HuH-7.5 (cell line): ENCODE data around the gene MEGF11.

Experiments
- DNase-seq: peaks from one replicate; pipeline ENCODE4 v3.0.0; 2011; ENCODE audit warnings: low spot score

Gene MEGF11

GRCh38 chr15:66239514-66239913 is 14.0 kb downstream of the MEGF11 start:
- DNase-seq: no peak

DNA sequence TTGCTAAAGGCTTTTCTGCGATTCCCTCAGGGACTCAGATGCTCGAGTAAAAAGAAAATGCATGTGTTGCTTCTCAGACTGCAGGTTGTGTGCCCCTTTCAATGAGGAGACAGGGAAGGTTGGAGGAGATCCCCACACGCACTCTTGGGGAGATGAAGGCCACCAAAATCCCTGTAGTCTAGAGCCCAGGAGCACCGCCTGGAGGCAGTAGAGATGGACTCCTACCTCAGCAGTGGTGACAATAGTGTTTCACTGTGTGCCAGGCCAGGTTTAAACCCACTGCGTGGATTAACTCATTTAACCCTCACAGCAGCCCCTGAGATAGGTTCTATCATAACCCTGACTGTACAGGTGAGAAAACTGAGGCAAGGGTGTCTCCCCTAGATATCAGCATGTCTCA is 15.2 kb downstream of the MEGF11 start:
- no peak for DNase-seq

DNA sequence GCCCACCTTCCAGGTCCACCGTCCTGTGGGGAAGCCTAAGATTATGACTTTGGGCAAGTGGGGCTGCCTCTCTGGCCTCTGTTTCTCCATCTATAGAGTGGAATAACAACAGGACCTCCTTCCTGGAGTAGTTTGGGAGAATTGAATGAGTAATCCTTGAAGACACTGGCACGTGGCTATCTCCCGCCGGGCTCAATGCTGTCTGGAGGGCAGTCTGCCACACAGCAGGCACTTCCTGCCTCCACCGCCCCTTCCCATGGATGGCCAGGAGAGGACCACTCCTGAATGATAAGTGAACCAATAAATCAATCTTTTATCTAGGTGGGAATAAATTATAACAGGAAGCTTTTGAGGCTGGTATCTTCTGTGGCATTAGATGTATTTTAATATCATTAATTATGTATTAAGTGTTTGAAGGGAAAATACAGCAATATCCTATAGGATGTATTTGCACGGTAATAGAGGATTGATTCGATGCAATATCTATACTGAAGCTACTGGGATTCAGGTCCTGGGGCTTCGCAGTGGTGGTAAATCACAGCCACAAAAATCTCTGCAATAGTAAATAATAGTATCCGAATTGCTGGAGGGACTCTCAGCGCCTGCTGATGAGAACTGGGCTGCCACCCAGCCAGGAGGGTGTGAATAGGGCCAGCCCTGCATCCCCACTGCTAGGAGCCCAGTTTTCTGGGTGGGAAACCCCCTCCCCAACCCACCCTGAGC is 15.9 kb downstream of the MEGF11 start:
- no peak for DNase-seq

DNA sequence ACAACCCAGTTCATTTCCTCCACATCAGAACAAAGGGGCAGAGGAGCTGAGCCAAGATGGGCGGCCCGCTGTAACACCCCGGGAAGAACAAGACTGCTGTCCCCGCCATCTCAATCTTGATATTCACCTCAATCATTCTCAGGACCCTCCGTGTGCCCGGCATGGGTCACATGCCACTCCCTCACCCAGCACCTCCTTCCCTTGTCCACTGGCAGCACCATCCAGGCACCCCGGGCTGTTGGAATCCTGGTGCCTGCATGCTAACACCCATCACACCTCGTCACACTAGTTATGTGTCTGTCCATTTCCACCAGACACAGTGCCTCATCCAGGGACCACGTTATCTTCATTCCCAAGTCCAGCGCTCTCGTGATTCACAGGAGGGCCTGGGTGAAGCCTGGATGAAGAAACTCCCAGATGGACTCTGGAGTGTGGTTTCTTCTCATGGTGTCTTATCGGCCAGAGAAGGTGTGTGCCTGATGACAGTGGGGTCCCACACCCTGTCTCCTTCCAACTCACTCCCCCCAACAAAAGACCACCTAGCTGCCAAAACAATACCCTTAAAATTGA is 16.7 kb downstream of the MEGF11 start:
- no peak for DNase-seq

- DNase-seq: no peak
These were observed 17.7 kb downstream of the MEGF11 start for GRCh38 chr15:66235866-66236265.

DNA sequence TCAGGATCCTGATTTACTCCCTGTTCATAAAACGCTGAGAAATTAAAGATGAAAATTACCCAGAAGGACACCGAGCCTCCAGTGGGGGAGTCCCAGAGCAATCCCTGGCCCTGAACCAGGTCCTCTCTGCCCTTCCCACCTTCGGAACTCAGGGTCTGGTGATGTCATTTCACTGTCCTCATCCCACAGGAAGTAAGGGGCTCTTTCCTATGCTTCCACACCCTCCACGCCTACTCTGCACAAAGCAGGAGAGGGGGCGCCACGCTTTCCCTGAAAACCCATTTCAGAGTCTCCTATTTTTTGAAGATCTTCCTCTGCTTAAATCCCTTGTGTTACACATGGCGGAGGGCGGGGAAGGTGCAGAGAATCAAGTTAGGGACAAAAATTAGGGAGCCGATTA is 18.8 kb downstream of the MEGF11 start:
- DNase-seq: no peak

- DNase-seq: no peak
These were observed 19.8 kb downstream of the MEGF11 start for GRCh38 chr15:66233487-66234415.

- DNase-seq: no peak
These were observed 21.3 kb downstream of the MEGF11 start for GRCh38 chr15:66232267-66232625.

GRCh38 chr15:66231394-66232266 is 21.9 kb downstream of the MEGF11 start:
- no peak for DNase-seq

DNA sequence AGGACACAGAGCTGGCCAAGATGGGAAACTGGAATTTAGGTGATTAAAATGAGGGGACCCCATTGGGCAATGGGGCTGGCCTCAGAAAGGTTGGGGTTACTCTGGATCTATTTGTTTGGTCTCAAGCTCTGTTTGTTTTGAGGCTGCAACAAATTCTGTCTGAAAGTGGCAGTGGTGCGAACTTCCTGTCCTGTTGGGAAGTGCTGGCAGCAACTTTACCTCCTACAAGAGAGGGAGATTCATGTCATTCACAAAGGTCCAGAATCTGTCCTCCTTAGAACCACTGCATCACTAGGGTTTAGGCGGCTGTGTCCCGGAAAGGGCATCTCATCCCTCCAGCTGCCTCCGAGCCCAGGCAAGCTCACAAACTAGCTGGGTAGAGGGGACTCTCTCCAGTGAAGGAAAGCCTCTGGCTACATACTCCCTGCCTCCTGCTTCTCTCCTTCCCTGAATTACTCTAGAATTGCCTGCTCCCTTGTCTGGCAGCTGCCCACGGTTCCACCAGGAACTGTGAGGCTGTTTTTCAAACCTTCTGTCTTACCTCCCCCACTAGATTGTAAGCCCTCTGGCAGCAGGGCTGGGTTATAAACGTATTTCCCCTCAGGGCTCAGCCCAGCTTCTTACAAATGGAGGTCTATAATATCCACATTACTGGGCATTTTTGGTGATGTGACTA is 23.6 kb downstream of the MEGF11 start:
- DNase-seq: no peak

GRCh38 chr15:66228807-66229735 is 24.5 kb downstream of the MEGF11 start:
- no peak for DNase-seq

- no peak for DNase-seq
These were observed 26.8 kb downstream of the MEGF11 start for GRCh38 chr15:66226736-66227135.

DNA sequence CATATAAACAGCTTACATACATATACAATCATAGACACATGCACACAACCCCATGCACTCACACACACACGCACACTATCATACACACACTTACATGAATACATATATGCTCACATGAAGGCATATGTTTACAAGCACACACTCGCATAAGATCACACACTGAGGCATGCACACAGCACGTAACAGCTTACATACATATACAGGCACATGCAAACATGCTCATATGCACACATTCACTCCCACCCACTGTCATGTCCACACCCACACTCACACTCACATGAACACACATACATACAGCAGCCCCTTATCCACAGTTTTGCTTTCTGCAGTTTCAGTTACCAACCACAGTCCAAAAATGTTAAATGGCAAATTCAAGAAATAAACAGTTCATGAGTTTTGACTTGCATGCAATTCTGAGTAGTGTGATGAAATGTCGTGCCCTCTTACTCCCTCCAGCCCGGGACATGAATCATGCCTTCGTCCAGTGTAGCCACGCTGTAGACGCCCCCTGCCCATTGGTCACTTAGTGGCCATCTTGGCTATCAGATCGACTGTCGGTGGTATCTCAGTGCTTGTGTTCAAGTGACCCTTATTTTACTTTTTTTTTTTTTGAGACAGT is 27.8 kb downstream of the MEGF11 start:
- no peak for DNase-seq

- no peak for DNase-seq
These were observed 28.6 kb downstream of the MEGF11 start for GRCh38 chr15:66224946-66225345.

- no peak for DNase-seq
These were observed 31.0 kb downstream of the MEGF11 start for GRCh38 chr15:66222273-66223198.

DNA sequence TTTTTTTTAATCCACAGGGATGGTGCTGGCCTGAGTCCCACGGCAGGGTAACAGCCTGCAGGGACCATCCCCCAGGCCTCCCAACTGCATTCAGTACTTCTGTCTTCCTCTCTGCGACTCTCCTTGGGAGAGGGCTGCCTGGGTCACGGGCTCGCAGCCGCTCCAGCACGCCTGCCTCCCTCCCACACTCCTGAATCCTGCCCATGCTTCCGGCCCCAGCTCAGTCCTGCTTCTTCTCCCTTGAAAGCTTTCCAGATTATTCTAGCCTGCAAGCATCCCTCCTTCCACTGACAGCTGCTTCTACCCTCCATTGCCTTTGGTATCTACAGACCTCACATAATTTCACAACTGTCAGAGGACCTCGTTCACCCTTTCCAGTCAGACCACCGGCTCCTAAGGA is 32.4 kb downstream of the MEGF11 start:
- no peak for DNase-seq

DNA sequence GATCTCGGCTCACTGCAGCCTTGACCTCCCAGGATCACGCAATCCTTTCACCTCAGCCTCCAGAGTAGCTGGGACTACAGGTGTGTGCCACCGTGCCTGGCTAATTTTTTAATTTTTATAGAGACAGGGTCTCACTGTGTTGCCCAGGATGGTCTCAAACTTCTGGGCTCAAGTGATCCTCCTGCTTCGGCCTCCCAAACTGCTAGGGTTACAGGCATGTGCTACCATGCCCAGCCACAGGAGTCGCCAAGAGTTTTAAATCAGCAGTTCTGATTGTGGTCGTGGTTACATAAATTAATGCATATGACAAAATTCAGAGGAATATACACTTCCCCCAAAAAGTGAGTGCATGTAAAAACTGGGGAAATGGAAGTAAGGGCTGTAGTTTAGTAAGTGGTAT is 32.9 kb downstream of the MEGF11 start:
- no peak for DNase-seq

DNA sequence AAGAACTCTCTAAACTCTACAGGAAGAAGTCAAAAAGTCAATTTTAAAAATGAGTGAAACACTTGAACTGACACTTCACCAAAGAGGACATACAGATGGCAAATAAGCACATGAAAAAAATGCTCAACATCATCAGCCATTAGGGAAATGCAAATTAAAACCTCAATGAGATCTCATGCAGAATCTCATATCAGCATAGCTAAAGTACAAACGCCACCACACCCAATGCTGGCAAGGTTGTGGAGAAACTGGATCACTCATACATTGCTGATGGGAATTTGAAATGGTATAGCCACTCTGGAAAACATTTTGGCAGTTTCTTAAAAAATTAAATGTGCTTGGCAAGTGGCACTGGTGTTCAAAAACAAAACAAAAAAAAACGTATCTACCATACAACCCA is 34.2 kb downstream of the MEGF11 start:
- no peak for DNase-seq

DNA sequence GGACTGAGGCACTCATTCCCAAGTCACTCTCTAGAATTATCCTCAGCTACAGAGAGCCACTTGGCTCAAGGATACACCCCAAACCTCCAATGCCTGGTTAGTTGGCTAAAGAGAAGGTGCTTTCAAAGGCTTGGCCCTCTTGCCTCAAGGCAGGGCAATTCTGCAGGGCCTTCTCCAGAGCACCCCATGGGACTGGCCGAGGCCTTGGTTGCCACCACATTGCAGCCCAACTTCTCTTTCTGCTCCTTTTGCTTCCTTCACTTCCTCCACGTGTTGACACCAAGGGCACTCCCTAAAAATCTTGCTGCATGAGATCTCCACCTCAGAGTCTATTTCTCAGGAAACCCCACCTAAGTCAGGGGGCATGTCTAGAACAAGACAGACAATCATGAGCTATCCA is 36.7 kb downstream of the MEGF11 start:
- no peak for DNase-seq
